HEK293 (cell line): Measurements from ENCODE around the gene NPTX1.

ENCODE experiments used
- EGR2 ChIP-seq: fragments of 450-650 bp; formaldehyde crosslinking; IDR thresholded peaks from 2 replicates; pipeline ENCODE4 v1.5.1; 2016; ENCODE audit warnings: low read depth, missing biosample characterization, missing genetic modification characterization
- GLI4 ChIP-seq: fragments of 450-650 bp; formaldehyde crosslinking; IDR thresholded peaks from 2 replicates; pipeline ENCODE4 v1.5.1; 2016; ENCODE audit warnings: missing biosample characterization, missing genetic modification characterization
- HIC1 ChIP-seq: fragments of 450-650 bp; formaldehyde crosslinking; IDR thresholded peaks from 2 replicates; pipeline ENCODE4 v1.5.1; 2016; ENCODE audit warnings: missing biosample characterization, missing genetic modification characterization
- OSR2 ChIP-seq: fragments of 450-650 bp; formaldehyde crosslinking; IDR thresholded peaks from 2 replicates; pipeline ENCODE4 v1.5.1; 2016; ENCODE audit warnings: missing biosample characterization, missing genetic modification characterization
- REPIN1 ChIP-seq: fragments of 450-650 bp; formaldehyde crosslinking; IDR thresholded peaks from 2 replicates; pipeline ENCODE4 v1.5.1; 2017; ENCODE audit warnings: missing biosample characterization, missing genetic modification characterization, low read depth
- SALL2 ChIP-seq: fragments of 450-650 bp; formaldehyde crosslinking; IDR thresholded peaks from 2 replicates; pipeline ENCODE4 v1.5.0; 2017; ENCODE audit warnings: missing biosample characterization, mild to moderate bottlenecking, missing genetic modification characterization, borderline replicate concordance
- SCRT1 ChIP-seq: fragments of 450-650 bp; formaldehyde crosslinking; IDR thresholded peaks from 2 replicates; pipeline ENCODE4 v1.5.1; 2016; ENCODE audit warnings: missing biosample characterization, missing genetic modification characterization, borderline replicate concordance
- ZBTB26 ChIP-seq: fragments of 450-650 bp; formaldehyde crosslinking; optimal IDR thresholded peaks from 2 replicates; pipeline ENCODE3; 2016; ENCODE audit warnings: missing biosample characterization, mild to moderate bottlenecking, missing genetic modification characterization
- ZBTB49 ChIP-seq: fragments of 450-650 bp; formaldehyde crosslinking; IDR thresholded peaks from 2 replicates; pipeline ENCODE4 v1.5.1; 2016; ENCODE audit warnings: missing biosample characterization, missing genetic modification characterization, low read depth
- ZEB2 ChIP-seq: fragments of 450-650 bp; formaldehyde crosslinking; IDR thresholded peaks from 2 replicates; pipeline ENCODE4 v1.5.1; 2016; ENCODE audit warnings: missing biosample characterization, missing genetic modification characterization
- ZFP37 ChIP-seq: fragments of 450-650 bp; formaldehyde crosslinking; IDR thresholded peaks from 2 replicates; pipeline ENCODE4 v1.5.1; 2016; ENCODE audit warnings: missing biosample characterization, missing genetic modification characterization
- ZNF132 ChIP-seq: fragments of 450-650 bp; formaldehyde crosslinking; IDR thresholded peaks from 2 replicates; pipeline ENCODE4 v1.5.1; 2017; ENCODE audit warnings: missing biosample characterization, missing genetic modification characterization, borderline replicate concordance
- ZNF157 ChIP-seq: fragments of 450-650 bp; formaldehyde crosslinking; IDR thresholded peaks from 2 replicates; pipeline ENCODE4 v1.5.1; 2016; ENCODE audit warnings: missing biosample characterization, missing genetic modification characterization
- ZNF169 ChIP-seq: fragments of 450-650 bp; formaldehyde crosslinking; IDR thresholded peaks from 2 replicates; pipeline ENCODE4 v1.5.1; 2016; ENCODE audit warnings: missing biosample characterization, missing genetic modification characterization
- ZNF221 ChIP-seq: fragments of 450-650 bp; formaldehyde crosslinking; IDR thresholded peaks from 2 replicates; pipeline ENCODE4 v1.5.1; 2017; ENCODE audit warnings: missing biosample characterization, missing genetic modification characterization, borderline replicate concordance
- ZNF266 ChIP-seq: fragments of 450-650 bp; formaldehyde crosslinking; IDR thresholded peaks from 2 replicates; pipeline ENCODE4 v1.5.1; 2016; ENCODE audit warnings: missing biosample characterization, missing genetic modification characterization, low read depth
- ZNF292 ChIP-seq: fragments of 450-650 bp; formaldehyde crosslinking; IDR thresholded peaks from 2 replicates; pipeline ENCODE4 v1.5.1; 2016; ENCODE audit warnings: low read depth, missing biosample characterization, missing genetic modification characterization, borderline replicate concordance
- ZNF311 ChIP-seq: fragments of 450-650 bp; formaldehyde crosslinking; IDR thresholded peaks from 2 replicates; pipeline ENCODE4 v1.5.1; 2017; ENCODE audit warnings: missing biosample characterization, missing genetic modification characterization, borderline replicate concordance
- ZNF324 ChIP-seq: fragments of 450-650 bp; formaldehyde crosslinking; IDR thresholded peaks from 2 replicates; pipeline ENCODE4 v1.5.1; 2016; ENCODE audit warnings: missing biosample characterization, missing genetic modification characterization
- ZNF391 ChIP-seq: fragments of 450-650 bp; formaldehyde crosslinking; IDR thresholded peaks from 2 replicates; pipeline ENCODE4 v1.5.1; 2016; ENCODE audit warnings: low read depth, missing biosample characterization, missing genetic modification characterization, borderline replicate concordance
- ZNF404 ChIP-seq: fragments of 450-650 bp; formaldehyde crosslinking; IDR thresholded peaks from 2 replicates; pipeline ENCODE4 v1.5.1; 2017; ENCODE audit warnings: missing biosample characterization, missing genetic modification characterization
- ZNF423 ChIP-seq: fragments of 450-650 bp; formaldehyde crosslinking; IDR thresholded peaks from 2 replicates; pipeline ENCODE4 v1.5.1; 2016; ENCODE audit warnings: missing biosample characterization, missing genetic modification characterization
- ZNF48 ChIP-seq: fragments of 450-650 bp; formaldehyde crosslinking; IDR thresholded peaks from 2 replicates; pipeline ENCODE4 v1.5.1; 2016; ENCODE audit warnings: missing biosample characterization, missing genetic modification characterization
- ZNF626 ChIP-seq: fragments of 450-650 bp; sonication (Bioruptor Pico); formaldehyde crosslinking; IDR thresholded peaks from 2 replicates; pipeline ENCODE4 v1.5.1; 2018; ENCODE audit warnings: missing biosample characterization, missing genetic modification characterization, inconsistent platforms
- ZNF654 ChIP-seq: fragments of 450-650 bp; formaldehyde crosslinking; IDR thresholded peaks from 2 replicates; pipeline ENCODE4 v1.5.1; 2016; ENCODE audit warnings: low read depth, missing biosample characterization, missing genetic modification characterization
- ZNF768 ChIP-seq: fragments of 450-650 bp; formaldehyde crosslinking; IDR thresholded peaks from 2 replicates; pipeline ENCODE4 v1.5.1; 2018; ENCODE audit warnings: missing biosample characterization, mild to moderate bottlenecking, missing genetic modification characterization
- ZNF777 ChIP-seq: fragments of 450-650 bp; formaldehyde crosslinking; IDR thresholded peaks from 2 replicates; pipeline ENCODE4 v1.5.1; 2017; ENCODE audit warnings: missing biosample characterization, missing genetic modification characterization, borderline replicate concordance
- TF ChIP-seq, protein P1 (sequence below): fragments of 450-650 bp; formaldehyde crosslinking; conservative IDR thresholded peaks from 2 replicates; pipeline ENCODE4 v1.5.1; 2016; ENCODE audit warnings: low read depth, missing biosample characterization, missing genetic modification characterization
- TF ChIP-seq, protein P2 (sequence below): fragments of 450-650 bp; formaldehyde crosslinking; IDR thresholded peaks from 2 replicates; pipeline ENCODE4 v1.5.1; 2016; ENCODE audit warnings: missing biosample characterization, missing genetic modification characterization, borderline replicate concordance

Gene NPTX1

GRCh38 chr17:80454557-80455335, 21.7 kb downstream of the NPTX1 start (continued):
- TF ChIP-seq GLI4 (tag by site-specific recombination) (no peak), ZNF221 (no peak), REPIN1 (no peak), ZNF266 (tag by site-specific recombination) (0 out of 2 replicates have a peak, but pooled peaks have one; percentile 11), ZEB2 (tag by site-specific recombination) (no peak), ZNF768 (tag by site-specific recombination) (no peak), ZNF157 (no peak), ZNF404 (tag by site-specific recombination) (no peak), HIC1 (tag by site-specific recombination) (no peak), ZNF777 (tag by site-specific recombination) (no peak), ZNF132 (tag by site-specific recombination) (no peak), ZFP37 (peak; percentile 83), SCRT1 (tag by site-specific recombination) (no peak), ZNF423 (no peak), ZBTB49 (no peak), EGR2 (tag by site-specific recombination) (peak; percentile 59), ZNF391 (tag by site-specific recombination) (no peak), ZNF292 (tag by site-specific recombination) (no peak), ZNF311 (tag by site-specific recombination) (no peak), ZNF169 (no peak), ZNF626 (no peak), ZNF654 (no peak), OSR2 (tag by site-specific recombination) (peak; percentile 6; the same call in 1 of the 2 replicates), SALL2 (no peak), ZBTB26 (tag by site-specific recombination) (peak; percentile 100), ZNF48 (tag by site-specific recombination) (no peak), ZNF324 (0 out of 2 replicates have a peak, but pooled peaks have one; percentile 52)
- TF ChIP-seq, protein P1, sequence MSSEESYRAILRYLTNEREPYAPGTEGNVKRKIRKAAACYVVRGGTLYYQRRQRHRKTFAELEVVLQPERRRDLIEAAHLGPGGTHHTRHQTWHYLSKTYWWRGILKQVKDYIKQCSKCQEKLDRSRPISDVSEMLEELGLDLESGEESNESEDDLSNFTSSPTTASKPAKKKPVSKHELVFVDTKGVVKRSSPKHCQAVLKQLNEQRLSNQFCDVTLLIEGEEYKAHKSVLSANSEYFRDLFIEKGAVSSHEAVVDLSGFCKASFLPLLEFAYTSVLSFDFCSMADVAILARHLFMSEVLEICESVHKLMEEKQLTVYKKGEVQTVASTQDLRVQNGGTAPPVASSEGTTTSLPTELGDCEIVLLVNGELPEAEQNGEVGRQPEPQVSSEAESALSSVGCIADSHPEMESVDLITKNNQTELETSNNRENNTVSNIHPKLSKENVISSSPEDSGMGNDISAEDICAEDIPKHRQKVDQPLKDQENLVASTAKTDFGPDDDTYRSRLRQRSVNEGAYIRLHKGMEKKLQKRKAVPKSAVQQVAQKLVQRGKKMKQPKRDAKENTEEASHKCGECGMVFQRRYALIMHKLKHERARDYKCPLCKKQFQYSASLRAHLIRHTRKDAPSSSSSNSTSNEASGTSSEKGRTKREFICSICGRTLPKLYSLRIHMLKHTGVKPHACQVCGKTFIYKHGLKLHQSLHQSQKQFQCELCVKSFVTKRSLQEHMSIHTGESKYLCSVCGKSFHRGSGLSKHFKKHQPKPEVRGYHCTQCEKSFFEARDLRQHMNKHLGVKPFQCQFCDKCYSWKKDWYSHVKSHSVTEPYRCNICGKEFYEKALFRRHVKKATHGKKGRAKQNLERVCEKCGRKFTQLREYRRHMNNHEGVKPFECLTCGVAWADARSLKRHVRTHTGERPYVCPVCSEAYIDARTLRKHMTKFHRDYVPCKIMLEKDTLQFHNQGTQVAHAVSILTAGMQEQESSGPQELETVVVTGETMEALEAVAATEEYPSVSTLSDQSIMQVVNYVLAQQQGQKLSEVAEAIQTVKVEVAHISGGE (tag by site-specific recombination): peak; percentile 93
- TF ChIP-seq, protein P2, sequence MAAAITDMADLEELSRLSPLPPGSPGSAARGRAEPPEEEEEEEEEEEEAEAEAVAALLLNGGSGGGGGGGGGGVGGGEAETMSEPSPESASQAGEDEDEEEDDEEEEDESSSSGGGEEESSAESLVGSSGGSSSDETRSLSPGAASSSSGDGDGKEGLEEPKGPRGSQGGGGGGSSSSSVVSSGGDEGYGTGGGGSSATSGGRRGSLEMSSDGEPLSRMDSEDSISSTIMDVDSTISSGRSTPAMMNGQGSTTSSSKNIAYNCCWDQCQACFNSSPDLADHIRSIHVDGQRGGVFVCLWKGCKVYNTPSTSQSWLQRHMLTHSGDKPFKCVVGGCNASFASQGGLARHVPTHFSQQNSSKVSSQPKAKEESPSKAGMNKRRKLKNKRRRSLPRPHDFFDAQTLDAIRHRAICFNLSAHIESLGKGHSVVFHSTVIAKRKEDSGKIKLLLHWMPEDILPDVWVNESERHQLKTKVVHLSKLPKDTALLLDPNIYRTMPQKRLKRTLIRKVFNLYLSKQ (tag by site-specific recombination): no peak
